SK-N-MC (cell line): ENCODE results near the gene BTBD16.

Experiments used
- EZH2 ChIP-seq: fragments of 200-600 bp; sonication (generic); IDR thresholded peaks from one replicate; pipeline ENCODE4 v1.6.1; 2017; ENCODE audit warnings: antibody characterized with exemption
- POLR2AphosphoS5 ChIP-seq: IDR thresholded peaks from 2 replicates; pipeline ENCODE4 v1.6.1; 2012; ENCODE audit warnings: mild to moderate bottlenecking, low read depth, low read length, borderline replicate concordance

GRCh38 chr10:122354383-122354782, 83.3 kb downstream of the BTBD16 start:
- TF ChIP-seq EZH2 (no peak), POLR2AphosphoS5 (no peak)
